Measurements from ENCODE around the gene NT5DC2.

GRCh38 chr3:52492059-52492458, 41.6 kb downstream of the NT5DC2 start:
- no peak for TF ChIP-seq POLR2A (IDR thresholded peaks at IDR 0.05)
- no peak for TF ChIP-seq CTCF (IDR thresholded peaks at IDR 0.05)
